Renal pelvis (tissue), 4 donors: ENCODE measurements around the gene FTCDNL1. TPM values are rescaled to one million over a fixed set of nuclear protein-coding genes. Genes with fewer than 3 reads are reported as not detected.

Experiments used
- DNase-seq: peaks from one replicate; pipeline ENCODE4 v3.0.0-alpha.2; 2013
- polyA plus RNA-seq, 3 donors: library from polyadenylated mRNA; unstranded; fragments of 120-200 nt; gene quantifications; one replicate each; pipeline ENCODE4 v1.2.1, GENCODE V29; 2013; ENCODE audit not compliant: insufficient read length in 3 of 3

The FTCDNL1 gene
- polyA plus RNA-seq, 3 donors = 1.1 to 1.5 (median 1.3) TPM

- DNase-seq = no peak
Observed at GRCh38 chr2:199742884-199743283, 108.1 kb downstream of the FTCDNL1 start.

- no peak for DNase-seq
Observed at GRCh38 chr2:199740111-199740428, 110.9 kb downstream of the FTCDNL1 start.

- peak; percentile 60 for DNase-seq
Observed at GRCh38 chr2:199739413-199740110, 111.4 kb downstream of the FTCDNL1 start.

- no peak for DNase-seq
Observed at GRCh38 chr2:199738727-199739412, 112.1 kb downstream of the FTCDNL1 start.

- DNase-seq = no peak
Observed at GRCh38 chr2:199734651-199735050, 116.3 kb downstream of the FTCDNL1 start.

GRCh38 chr2:199734011-199734410, 117.0 kb downstream of the FTCDNL1 start:
- no peak for DNase-seq

- no peak for DNase-seq
Observed at GRCh38 chr2:199727801-199728200, 123.2 kb downstream of the FTCDNL1 start.

GRCh38 chr2:199727306-199727705, 123.7 kb downstream of the FTCDNL1 start:
- no peak for DNase-seq

GRCh38 chr2:199718074-199718473, 132.9 kb downstream of the FTCDNL1 start:
- DNase-seq = no peak

- no peak for DNase-seq
Observed at GRCh38 chr2:199717587-199717907, 133.4 kb downstream of the FTCDNL1 start.

GRCh38 chr2:199716807-199717586, 134.0 kb downstream of the FTCDNL1 start:
- DNase-seq = peak; percentile 71

GRCh38 chr2:199713746-199714145, 137.2 kb downstream of the FTCDNL1 start:
- no peak for DNase-seq

GRCh38 chr2:199710551-199710950, 140.4 kb downstream of the FTCDNL1 start:
- DNase-seq = no peak

Other genes with a start within 250 kb of the FTCDNL1 start
- 10 to 100 TPM in 2 of 3 donors, 1 to 10 TPM in 1; 9.4 to 11.1 (median 10.6) TPM for gene C2orf69, start 60.1 kb upstream of the FTCDNL1 start, polyA plus RNA-seq
- gene TYW5, start 104.3 kb upstream of the FTCDNL1 start, polyA plus RNA-seq = 10 to 100 TPM; 11.3 to 18.7 (median 17.9) TPM
- gene MAIP1, start 104.4 kb upstream of the FTCDNL1 start, polyA plus RNA-seq = 10 to 100 TPM; 26.1 to 34.8 (median 31.6) TPM